GM18499 (cell line): ENCODE measurements around the gene MSRB2.
A peak's percentile ranks its signal among the peaks of the same experiment; 100 is the strongest.
"Not testable (repeated sequence)": the region's sequence is repeated elsewhere in the genome, so short reads cannot be mapped to it uniquely, and the experiment has no call there.

ENCODE experiments used
- ATAC-seq: cut with Tn5 transposase; IDR thresholded peaks from one replicate; pipeline ENCODE4 v1.9.1; 2021; ENCODE audit warnings: moderate number of reproducible peaks; ENCODE audit not compliant: insufficient read depth, unreplicated experiment

The MSRB2 gene

DNA sequence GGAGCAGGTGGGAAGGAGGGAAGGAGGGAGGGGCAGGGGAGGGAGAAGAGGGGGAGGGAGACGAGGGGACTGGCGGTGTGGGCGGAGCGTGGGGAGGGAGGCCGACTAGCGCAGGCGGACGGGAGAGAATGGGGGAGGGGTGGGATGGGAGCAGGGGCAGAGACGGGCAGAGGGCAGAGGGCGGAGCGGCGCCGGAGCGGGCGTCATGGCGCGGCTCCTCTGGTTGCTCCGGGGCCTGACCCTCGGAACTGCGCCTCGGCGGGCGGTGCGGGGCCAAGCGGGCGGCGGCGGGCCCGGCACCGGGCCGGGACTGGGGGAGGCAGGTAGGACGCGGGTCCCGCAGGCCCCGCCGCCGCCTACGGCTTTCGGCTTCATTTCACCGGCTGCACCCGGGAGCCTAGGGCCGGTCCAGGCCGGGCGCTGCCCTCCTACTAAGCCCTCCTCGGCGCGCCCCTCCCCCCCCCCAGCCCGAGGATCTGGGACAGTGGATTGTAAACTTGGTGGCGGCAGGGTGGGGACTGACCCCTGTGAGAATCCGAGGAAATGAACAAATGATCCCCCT lies at the start of gene MSRB2:
TSS of gene MSRB2 (plus strand) at position 176 of the 562 bp plus-strand sequence. CDS start at position 206, 30 bp downstream.
- peak; percentile 39 for ATAC-seq

DNA sequence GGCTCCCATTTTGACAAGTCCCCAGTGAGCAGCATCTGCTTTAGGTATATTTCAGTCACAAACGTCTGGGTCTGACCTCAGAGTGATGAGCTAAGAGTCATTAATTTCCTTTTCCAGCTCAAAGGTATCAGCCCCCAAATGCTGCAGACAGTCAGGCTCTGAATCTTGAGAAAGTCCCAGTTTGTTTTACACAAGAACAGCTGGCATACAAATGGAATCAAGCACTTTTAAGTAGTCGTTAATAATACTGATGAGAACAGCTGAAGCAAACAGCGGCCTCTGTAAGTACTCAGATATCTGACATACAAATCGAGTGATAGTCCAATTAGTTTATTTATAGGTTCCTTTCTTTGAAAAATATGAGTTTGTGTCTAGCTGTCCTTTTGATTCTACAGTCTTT lies 49.4 kb upstream of the MSRB2 start:
- ATAC-seq, result no peak

DNA sequence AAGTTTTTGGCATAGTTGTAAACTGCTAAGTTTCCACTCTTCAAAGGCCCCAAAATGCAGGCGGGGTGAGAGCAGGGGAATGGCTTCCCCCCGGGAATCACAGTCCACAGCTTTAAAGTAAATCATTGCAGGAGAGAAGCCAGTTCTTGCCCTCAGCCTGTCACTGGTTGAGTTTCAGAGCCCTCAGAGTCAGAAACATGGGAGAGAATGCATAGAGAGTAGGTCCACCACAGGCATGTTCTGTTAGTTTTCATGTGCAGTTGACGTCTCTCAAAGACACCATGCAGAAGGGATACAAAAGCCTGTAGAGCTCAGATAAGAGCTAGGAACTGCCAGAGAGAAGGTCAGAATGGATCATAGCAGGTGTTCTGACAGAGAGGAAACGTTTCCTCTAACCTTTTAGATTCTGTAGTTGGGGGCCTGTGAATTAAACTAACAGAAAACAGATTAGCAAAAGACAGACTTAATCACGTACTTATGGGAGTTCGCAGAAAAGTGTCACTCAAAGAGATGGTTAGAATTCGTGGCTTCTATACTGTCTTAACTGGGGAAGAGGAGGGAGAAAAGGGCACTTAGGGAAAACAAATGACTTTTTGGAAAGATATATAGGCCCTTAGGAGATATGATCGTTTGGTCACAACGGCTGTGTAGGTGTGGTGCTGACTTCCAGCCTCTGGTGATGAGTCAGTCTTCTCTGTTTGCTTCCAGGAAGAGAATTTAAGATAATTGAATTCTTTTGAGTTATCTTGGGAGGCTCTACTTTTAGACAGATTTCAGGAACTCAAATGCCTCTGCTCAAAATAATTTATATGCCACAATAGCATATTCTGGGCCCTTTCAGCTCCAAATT lies 48.0 kb upstream of the MSRB2 start:
- no peak for ATAC-seq

DNA sequence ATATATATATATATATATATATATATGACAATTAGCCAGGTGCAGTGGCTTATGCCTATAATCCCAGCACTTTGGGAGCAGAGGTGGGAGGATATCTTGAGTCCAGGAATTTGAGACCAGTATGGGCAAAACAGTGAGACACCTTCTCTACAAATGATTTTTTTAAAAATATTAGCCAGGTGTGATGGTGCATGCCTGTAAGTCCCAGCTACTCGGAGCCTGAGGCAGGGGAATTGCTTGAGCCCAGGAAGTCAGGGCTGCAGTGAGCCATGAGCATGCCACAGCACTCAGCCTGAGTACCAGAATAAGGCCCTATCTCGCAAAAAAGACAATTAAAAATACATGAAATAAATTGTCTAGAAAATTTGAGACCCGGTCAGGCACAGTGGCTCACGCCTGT lies 47.2 kb upstream of the MSRB2 start:
- ATAC-seq, result no peak

DNA sequence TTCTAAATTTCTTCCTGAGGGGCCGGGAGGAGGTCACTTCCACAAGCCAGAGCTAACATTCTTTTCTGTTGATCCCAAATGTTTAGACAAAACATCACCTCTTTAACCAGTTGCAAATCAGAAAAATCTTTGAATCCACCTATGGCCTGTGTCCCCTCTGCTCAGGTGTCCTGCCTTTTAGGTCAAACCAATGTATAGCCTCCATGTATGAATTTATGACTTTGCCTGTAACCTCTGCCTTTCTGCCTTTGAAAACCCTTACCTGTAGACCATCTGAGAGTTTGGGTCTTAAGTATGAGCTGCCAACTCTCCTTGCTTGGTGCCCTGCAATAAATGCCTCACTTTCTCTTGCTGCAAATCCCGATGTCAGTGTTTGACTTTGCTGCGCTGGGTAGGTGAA lies 44.1 kb upstream of the MSRB2 start:
- no peak for ATAC-seq

DNA sequence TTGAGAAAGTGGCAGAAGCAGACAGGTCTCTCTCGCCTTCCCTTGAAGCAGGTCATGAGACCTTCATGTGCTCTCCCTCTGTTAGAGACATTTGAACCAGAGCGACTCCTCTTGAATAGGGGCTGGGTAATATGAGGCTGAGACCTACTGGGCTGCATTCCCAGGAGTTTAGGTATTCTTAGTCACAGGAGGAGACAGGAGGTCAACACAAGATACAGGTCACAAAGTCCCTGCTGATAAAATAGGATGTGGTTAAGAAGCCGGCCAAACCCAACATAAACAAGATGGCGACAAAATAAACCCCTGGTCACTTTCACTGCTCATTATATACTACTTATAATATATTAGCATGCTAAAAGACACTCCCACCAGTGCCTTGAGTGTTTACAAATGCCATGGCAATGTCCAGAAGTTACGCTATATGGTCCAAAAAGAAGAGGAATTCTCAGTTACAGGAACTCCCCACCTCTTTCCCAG lies 43.5 kb upstream of the MSRB2 start:
- no peak for ATAC-seq

DNA sequence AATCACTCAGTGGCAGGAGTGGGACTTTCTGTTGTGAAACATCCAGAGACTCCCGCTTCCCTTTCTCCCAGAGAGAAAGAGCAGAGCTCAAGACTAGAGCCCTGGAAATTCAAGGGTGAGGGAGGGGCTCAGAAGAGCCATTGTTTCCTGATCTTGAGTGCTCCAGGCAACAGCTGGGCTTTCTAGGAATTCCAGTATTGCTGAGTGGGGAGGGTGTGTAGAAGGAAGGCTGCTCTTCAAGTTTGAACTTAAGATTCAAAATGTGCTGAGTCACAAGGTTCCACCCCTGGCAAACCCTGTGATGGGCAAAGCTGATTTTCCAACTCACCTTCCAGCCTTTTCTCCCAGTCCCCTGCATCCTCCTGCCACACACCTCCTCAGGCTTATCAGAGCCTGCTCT lies 42.3 kb upstream of the MSRB2 start:
- ATAC-seq, result no peak

DNA sequence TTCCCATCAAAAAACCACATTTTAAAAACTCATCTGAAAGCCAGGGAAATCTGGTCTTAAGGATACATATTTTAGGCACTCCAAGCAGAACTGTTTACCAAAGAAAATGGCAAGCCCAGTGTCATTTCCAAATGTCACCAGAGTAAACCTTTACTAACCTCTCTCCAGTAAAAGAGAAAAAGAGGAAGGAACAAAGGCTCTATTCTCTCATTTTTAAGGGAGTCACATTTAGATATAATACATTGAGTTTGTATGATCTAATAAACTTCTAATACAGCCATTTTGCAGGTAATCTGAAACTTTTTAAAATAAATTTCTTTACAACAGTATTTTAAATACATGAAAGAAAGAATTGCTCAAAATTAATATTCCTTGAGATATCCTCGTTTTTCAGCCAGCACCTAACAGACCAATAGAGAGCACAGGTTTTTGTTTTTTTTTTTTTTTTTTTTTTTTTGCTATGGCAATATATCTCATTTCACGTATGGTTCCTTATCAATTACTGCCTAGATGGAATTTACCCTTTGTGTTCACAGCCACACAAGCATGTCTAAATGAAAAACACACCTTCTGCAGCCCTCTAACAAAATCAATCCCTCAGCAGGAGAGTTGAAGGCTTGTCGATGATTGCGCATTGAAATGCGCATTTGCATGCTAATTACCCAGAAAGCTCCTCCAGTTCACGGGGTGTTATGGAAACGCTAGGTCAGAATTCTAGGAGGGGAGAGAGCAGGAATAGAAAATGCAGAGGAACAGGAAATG lies 39.8 kb upstream of the MSRB2 start:
- ATAC-seq, result no peak

DNA sequence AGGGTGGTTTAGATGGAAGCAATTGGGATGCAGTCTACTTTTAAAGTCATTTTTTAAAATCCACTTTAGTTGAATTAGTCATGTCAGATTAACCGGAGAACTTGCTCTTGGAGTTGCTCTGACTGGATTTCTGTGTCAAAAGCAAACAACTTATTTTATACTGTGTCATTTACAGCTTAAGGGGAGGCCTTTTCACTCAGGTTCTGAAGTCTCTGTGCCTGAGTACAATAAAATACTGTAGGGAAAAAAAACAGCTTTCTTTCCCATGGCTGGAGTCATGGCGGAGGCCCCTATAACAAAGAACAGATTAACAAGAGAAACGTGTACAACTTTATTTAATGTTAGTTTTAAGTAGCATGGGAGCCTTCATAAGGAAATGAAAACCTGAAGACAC lies 39.2 kb upstream of the MSRB2 start:
- no peak for ATAC-seq

DNA sequence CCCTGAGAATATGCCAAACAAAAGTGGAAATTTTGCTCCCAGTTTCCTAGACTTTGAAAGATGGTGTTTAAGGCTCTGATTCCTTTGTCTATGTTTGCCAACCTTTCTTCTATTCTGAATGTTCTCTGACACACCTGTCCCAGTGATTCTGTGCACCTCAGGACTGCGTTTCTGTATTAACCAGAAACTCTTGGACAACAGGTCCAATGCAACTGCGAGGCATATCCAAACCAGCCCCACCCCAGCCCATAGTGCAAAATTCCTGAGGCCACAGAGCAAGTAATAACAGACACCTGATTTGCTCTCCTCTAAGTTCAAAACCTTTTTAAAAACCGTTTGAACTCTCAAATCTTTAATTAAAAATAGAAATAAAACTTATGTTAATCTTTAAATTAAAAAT lies 37.0 kb upstream of the MSRB2 start:
- no peak for ATAC-seq

DNA sequence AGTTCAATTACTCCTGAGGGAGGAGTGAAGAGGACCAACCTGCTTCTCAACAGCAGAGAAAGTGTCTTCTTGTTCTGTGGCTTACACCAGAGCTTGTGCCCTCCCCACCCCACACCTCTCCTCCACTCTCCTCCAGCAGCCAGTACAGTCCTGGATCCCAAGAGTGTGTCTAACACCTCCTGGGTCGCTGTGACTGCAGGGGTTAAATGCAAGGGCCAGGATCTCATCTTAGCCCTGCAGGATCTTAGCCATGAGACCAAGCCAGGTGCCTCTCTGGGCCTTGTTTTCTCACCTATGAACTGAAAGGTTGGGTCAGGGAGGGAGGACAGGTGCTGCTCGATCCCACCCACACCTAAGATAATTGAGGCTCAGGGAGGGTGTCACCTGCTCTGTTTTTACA lies 34.5 kb upstream of the MSRB2 start:
- ATAC-seq, result no peak

DNA sequence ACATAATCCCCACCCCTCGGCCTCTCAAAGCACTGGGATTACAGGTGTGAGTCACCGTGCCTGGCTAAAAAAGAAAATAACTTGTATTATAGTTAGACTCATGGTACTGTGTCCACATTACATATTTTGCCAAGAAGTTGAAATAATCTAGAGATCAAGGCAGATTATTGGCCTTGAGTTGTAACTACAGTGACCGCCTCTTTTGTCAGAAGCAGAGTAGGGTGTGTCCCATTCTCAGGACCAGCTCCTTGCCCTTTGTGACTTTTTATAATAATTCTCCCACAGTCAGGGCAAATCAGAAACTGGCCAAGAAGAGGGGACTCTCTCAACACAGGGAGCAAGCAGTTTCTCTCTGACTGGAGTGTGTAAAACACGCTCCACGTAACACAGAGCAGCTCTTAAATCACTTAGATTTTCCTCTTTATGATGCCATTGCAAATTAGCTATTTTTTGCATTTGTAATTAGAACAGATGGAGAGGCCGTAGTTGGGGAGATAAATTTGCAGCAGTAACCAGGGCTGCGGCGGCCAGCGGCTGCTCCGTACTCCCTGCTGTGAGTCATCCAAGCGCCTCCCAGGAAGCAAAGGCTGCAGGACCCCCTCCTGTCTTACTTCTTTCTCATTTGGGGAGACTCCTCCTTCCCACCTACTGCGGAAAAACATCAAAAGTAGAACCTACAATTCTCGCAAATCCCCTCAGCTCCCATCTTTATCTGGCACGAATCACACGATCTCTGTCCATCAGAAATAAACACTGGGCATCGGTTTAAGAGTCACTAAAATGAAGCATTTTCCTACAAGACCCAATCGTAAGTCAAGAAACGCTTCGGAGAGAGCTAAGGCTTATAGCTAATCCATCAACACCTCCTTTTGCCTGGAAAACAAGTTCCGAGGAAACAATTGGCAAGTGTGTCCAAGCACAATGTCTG lies 32.1 kb upstream of the MSRB2 start:
- no peak for ATAC-seq

DNA sequence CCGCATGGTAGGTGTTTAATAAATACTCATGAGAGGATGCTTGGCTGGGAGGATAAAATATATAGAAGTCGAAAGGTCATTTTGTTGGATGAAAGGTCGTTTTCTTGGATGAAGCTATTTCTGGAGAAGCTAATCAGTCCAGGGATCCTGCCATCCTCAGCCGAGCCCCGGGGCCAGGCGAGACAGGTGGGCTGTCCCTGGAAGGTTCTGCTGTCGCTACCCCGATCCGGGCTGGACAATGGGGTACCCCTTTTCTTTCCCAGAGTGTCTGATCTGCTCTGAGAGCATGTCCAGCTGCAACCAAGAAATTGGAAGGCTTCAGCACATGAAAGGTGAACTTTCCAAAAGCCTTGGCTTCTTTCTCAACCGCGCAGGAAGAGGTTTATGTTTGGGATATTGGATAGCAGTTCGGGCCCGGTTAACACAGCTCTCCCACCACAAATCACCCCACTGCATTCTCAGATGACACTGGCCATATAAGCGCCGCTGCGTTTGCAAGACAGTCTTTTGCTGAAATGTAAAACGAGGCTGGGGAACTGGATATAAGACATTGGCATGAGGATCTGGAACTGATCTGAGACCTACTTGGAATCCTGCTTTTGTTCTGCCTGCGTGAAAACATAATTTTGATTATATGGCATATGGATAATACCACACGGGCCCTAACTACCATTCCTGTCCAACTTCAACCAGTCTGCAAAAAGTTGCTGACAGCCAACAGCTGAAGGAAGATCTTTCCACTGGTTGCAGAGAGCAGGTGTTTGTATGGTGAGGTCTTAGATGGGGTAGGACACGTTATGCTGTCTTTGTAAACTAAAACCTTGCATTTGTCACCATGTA lies 31.2 kb upstream of the MSRB2 start:
- ATAC-seq, result no peak

DNA sequence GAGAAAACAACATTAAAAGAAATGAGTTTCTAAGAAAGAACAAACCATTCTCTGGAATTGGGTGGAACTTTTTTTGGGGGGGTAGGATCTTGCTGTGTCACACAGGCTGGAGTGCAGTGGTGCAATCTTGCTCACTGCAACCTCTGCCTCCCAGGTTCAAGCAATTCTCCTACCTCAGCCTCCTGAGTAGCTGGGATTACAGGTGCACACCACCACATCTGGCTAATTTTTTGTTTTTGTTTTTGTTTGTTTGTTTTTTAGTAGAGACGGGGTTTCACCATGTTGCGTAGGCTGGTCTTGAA lies 30.6 kb upstream of the MSRB2 start:
- not testable (repeated sequence) for ATAC-seq

DNA sequence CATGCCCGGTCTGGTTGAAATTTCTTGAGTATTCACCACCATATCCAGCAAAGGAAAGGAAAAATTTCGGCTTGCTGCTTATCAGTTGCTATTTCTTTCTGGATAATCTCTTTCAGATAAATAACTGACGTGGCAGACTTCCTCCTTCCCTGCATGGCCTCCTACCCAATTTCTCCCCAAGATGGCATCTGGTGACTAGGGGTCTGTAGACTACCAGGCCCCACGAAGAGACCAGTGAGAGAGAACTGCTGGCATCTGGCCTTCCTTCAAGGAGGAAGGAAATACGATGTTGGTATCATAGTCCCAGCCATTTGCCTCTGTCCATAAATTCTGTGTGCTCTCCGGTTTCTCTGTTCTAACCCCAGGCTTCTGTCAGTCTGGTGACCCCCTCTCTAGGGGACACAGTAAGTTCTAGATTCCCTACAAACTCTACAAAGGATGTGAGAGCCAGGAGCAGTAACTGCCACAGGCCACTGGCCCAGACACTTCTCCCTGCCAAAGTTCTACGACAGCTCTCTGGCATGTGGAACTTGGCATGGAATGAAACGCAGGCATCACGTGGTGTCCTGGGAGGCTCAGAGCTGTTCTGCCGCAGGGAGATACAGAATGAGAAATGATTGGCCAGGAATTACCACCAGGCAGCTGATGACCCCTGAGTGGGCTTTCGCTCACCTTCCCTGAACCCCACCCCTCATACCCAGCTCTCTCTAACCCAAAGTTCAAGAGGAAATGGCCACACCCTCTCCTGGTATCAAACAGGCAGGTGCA lies 30.0 kb upstream of the MSRB2 start:
- ATAC-seq, result no peak

DNA sequence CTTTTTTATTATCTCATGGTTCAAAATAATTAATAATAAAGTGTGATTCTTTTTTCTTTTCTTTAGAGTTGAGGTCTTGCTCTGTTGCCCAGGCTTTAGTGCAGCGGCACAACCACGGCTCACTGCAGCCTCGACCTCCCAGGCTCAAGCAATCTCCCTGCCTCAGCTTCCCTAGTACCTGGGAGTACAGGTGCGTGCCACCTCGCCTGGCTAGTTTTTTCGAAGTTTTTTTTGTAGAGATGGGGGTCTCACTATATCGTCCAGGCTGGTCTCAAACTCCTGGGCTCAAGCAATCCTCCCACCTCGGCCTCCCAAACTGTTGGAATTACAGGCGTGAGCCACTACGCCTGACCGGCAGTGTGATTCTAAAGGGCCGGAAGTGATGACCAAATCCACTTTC lies 28.0 kb upstream of the MSRB2 start:
- ATAC-seq, result no peak

DNA sequence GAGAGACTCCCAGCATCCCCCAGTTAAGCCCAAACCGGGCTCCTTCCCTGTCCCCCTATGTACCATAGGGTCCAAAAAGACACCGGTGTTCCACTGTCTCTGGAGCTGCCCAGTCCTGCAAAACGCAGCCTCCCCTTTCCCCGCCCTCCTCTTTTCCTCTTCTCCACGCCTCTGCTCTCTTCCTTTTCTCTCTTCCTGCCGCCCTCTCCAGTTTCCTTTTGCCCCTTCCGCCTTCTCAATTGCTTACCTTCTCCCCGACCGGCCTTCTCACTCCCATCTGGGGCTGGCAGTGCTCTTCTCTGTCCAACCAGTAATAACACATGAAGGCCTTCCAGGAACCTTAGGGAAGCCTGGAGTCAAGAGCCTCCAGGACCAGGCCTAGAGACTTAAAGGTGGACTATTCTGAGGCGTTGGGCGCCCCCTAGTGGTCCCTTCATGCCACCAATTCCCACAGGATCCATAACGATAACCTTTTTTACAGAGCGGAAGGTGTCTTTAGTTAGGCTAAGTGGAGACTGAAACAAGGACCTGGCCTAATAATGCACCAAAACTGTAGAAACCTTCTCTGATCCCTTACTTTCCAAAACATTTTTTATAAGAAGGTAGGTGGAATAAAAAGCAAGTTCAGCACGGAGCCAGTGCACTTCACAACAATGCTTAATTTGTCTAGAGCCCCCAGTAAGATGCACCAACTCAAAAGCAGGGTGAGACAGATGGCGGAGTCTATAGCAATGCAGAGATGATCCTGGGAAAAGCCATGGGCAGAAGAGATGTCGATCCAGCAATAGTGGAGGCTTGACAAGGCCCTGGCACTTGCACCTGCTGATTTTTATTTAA lies 27.2 kb upstream of the MSRB2 start:
- peak; percentile 39 for ATAC-seq
